GM23248 (cell line): ENCODE measurements around the gene CD109.

Source experiments
- EZH2 ChIP-seq: fragments of 200-600 bp; sonication (generic); IDR thresholded peaks from 2 replicates; pipeline ENCODE4 v1.6.1; 2018; ENCODE audit warnings: antibody characterized with exemption, mild to moderate bottlenecking; ENCODE audit not compliant: insufficient read depth, poor library complexity, severe bottlenecking
- EZH2phosphoT487 ChIP-seq: fragments of 200-600 bp; sonication (generic); IDR thresholded peaks from 2 replicates; pipeline ENCODE4 v1.6.1; 2018; ENCODE audit warnings: antibody characterized with exemption, moderate library complexity, mild to moderate bottlenecking, low read depth; ENCODE audit not compliant: insufficient read depth

- TF ChIP-seq EZH2phosphoT487 (no peak), EZH2 (no peak)
Measured at GRCh38 chr6:73679009-73679408, 17.0 kb upstream of the CD109 start.
